Activated CD4-positive, CD25-positive, alpha-beta regulatory T cell treated with anti-CD3 and anti-CD28 coated beads, Interleukin-2, amount 50 U/mL, for 24 hours (primary cell): Measurements from ENCODE around the gene SKAP1.

ENCODE experiments used
- ATAC-seq, 2 donors: fragments of 150-1000 bp; cut with Tn5 transposase; one replicate each; pipeline ENCODE4 v1.10.0; 2021; ENCODE audit warnings: mild to moderate bottlenecking in 1 of 2, moderate library complexity in 1 of 2

SKAP1 gene

DNA sequence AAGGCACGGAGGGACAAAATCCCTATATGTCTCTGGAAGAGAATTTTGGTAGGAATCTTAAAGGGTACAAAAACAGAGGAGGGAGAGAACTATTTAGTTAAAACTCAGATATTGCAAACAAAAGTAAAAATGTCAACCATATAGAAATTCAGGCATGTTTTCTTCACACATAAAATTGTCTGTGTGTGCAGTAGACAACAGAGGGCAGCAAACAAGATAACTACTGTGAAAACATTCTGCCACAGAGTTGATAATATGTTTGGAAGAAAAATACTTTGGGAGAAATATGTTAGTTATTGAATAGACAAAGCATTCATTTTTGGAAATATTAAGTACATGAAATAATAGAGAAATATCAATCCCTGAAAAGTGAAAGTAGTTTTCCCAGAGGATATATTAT, 266.2 kb downstream of the SKAP1 start:
- ATAC-seq, result no peak

DNA sequence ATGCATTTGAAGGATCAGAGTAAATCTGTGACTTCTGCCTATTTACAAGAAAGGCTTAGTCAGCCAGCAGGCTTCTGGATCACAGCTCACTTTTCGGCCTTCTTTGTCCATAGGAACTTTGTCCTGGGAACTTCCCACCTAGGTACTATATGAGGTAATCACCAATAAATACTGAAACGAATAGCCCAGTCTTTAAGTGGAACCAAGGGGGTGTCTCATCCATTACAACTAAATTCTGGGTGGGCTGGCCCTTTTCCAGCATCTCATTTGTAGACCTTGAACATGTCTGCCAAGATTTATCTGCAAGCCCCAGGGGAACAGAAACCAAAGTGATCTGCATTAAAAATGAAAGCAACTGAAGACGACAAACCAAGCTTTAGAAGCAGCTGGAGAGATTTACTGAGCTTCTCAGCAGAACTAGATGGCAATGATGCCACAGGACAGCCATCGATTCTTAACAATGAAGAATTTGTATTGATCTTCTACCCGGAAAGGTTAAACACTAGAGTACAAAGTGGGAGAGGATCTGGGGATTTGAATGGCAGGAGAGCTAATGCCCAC, 267.0 kb downstream of the SKAP1 start:
- ATAC-seq, result no peak

DNA sequence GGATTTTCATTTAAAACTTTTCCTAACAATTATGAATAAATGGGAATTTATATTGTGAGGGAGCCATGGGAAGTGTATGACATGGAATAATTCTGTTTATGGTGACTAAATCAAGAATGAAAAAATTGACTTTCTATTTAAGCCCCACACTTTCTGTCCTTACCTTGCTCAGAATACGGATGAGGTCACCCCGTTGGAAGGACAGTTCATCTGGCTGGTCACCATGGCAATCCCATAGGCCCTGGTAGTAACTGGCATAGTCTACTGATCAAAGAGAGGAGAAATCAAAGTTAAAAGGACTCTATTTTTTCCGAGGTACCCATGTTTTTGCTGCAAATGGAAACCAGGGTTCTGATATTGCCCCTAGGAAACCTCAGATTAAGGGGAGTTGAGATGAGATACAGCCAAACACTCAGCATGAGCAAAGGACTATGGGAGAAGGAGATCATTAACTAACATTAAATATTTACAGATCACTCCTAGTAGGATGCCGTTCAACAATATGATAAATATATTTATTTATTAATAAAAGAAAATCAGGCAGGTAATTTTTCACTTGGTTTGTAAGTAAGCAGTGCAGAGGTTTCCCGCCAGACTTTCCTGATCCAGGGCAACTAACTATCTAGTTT, 267.6 kb downstream of the SKAP1 start:
- no peak for ATAC-seq

DNA sequence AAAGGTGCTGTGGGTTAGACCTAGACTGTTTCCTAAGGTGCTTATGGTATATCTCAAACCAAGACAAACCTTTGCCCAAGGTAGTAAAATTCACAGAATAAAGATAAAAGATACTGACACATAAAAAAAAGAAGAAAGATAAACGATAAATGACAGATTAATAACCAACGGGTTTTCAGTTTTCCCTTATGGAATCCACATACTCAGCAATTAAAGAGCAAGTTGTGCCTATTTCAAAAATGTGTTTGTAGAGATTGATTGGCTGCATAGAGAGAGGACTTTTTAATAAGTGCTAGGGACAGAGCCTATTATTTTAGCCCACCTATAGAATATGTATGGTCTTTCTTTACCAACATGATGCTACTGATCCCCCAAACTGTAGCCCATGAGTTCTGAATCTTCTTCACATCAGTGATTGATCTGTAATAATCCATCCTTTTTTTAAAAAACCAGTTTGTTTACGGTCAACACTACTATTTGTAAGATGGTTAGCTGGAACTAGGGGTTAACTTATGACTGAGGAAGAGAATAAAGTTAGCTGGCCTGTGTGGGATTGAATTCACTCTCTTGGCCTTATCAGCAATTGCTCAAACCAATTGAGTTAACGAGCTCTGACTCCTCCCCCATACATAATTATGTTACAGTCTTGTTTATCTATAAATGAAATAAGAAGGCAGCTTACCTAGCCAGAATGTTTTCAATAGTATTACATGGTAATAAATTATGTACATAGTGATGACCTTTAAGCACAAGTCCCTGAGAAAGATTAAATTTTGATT, 268.7 kb downstream of the SKAP1 start:
- no peak for ATAC-seq

DNA sequence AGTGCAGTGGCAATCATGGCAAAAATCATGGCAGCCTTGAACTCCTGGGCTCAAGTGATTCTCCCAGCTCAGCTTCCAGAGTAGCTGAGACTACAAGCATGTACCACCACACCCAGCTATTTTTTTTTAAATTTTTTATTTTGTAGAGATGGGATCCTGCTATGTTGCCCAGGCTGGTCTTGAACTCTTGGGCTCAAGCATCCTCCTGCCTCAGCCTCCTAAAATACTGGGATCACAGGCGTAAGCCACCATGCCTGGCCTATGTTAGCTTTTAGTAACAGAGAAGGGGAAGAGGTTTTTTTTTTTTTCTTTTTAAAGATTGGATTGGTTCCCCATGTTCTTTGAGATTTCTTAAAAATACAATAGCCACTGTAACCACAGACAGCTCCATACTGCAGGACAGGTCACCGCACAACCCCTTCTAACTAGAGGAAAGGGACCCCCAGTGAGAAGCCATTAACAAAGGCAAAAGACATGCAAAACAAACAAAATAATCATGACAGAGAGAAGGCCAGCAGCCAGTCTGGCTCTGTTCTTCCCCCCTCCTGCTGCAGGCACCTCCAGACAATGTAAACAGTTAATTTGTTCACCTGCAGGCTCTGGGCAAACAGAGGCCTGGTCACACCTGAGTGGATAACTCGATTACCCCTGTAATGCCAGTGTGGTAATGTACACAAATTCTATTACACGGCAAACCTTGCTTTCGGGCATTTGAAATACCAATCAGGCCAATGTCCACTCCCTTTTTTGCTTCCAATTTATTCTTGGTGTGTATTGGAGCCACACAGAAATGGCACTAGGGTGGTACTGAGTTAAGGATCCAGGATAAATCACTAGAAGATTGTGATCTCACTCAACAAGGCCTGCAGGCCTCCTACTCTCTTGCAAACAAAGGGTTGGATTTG, 269.6 kb downstream of the SKAP1 start:
- no peak for ATAC-seq

DNA sequence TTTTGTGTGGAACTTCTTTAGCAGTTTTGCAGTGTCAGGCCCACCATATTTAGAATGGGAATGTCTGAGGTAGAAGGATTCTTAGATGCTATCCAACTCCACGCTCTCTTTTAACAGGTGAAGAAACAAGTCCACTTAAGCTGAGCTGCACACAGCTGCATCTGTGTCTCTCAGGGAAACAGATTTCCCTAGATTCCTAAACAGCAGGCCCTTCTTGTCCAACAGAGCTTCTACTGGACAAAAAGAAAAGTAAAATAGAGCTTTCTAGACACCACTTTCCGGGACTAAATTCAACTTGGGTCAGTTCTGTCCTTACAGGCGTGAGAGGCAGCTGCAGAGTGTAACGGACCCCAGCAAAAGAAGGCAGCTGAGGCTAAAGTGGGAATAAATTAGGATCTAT, 270.8 kb downstream of the SKAP1 start:
- ATAC-seq, result no peak

DNA sequence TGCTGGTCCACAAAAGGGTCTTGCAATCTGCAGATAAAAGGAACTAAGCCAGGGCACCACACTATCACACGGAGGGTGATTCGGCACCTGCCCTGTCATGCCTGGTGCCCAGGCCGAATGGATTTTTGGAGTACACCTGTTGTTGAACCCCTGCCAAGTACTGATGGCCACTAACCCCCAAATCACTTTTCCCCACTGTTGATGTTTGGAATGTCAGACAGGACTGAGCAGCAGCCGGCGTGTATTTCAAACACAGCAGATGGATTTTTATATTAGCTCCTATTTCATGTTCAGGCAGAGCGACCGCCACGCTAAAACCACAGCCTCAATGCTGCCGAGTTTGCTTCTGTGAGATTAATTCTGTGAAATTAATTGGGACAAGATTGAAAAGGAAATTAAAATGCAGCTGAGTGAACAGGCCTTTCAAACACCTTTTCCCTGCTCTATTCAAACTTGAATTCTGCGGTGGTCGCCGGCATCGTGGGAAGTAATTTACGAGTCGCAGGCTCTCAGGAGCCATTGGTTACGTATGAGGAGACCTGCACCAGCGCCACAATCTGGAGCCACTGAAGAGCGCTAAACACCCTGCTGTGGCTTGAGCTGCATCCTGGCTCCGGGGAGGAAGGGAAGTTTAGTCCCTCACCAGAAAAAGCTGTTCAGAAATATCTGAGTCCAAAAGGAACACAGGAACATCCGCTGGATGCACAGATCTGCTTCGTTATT, 274.0 kb downstream of the SKAP1 start:
- no peak for ATAC-seq

DNA sequence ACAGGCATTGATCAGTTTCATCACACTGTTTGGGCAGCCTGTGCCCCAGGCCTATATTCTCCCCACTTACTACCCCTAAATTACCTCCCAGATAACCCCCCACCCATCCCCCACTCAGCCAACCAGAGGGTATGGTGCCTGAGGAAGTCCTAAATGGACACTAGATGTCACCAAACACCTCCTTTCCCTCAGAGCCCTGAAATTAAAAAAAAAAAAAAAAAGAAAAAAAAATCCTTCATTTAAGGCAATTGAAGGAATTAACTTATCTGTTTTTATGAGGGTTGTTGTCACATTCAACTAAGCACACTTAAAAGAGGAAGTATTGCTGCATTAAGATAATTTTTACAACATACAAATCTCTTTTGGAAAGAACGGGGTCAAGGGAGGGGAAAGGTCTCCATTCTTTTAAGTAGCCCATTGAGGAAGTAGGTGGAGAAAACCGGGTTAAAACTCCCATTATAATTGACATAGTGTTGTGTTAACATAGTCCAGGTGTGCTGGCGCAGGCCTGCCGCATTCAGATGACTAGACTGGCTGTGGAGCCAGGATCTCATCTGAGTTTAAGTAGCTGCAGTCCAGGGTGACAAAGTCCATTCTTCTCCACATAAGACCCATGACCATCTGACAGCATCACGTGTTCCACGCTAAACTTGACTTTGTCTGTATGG, 276.2 kb downstream of the SKAP1 start:
- ATAC-seq, result no peak

DNA sequence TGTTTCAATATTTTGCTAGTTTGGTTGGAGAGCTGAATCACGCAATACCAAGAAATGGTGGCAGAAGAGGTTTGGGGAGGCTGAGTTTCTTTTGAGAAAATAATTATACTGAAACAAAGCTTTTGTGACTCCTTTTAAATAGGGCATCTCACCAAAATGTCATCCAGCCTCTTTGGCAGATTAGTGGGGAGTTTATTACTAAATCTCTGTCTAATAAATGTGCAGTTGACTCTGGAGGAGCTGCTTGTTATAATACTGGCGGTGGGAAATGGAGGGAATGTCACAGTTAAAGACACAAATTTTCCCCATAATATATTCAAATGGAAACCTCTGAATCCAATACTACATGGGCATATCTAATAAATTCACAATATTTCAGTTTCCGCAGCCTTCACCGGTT, 277.7 kb downstream of the SKAP1 start:
- ATAC-seq, result no peak

DNA sequence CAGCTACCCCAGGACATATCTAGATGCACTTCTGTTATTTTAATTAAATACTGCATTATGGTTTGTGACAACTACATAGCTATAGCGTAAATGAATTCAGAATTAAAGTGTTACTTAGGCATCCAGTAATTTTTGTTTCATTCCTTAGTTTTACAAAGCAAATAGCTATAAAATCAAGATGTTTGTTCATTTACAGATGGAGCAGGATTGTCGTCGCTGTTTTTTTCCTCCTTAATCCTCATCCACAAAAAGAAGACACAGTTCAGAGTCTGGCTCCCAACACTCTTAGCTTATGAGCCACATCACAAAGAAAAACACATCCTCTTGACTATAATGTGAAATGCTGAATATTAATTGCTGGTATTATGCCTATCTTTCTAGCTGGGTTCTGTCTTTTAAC, 278.8 kb downstream of the SKAP1 start:
- ATAC-seq, result no peak

DNA sequence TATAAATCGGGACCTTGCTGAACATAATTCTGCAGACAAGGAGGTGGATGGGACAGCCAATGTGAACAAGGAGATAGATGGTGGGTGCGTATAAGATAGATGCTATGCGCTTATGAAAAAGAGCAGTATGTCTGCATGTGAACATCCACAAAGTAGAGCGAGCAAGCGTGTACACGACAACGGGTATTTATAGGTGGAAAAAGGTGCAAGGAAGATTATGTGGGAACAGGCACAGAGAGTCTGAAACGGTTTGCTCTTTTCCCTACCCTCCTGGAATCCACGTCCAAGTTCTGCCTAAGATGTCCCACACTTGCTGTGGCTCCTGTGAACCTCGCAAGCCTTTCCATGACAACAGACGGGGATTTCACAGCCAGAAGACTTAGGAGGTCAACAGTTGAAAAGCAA, 279.4 kb downstream of the SKAP1 start:
- no peak for ATAC-seq

DNA sequence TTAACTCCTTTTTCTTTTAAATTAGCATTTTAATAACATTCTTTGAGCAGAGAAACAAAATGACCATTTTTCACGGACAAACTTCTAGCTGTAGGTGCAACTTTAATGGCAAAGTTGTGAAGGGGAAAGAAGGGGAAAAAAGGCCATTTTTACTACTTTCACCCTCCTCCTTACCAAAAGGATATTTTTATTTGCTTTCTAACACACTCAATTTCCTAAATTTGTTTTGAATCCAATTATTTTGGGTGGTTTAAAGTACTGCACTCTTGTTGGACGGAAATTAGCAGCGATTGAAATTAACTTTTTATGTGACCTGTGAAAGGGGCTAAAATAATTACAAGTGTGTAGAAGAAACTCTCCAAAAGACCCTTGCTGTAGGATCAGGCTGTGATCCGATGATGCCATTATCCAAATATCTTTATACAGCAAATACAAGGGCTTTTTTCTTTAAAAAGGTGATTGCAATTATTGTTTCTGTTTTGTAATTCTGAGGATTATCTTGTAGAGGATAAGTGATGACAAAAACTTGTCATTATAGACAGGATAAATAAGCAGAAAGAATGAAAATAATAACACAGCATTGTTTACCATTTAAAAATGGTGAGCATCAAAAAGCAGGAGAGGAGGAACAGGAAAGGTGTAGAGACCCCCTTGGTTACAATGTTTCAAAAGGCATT, 280.1 kb downstream of the SKAP1 start:
- ATAC-seq, result no peak

DNA sequence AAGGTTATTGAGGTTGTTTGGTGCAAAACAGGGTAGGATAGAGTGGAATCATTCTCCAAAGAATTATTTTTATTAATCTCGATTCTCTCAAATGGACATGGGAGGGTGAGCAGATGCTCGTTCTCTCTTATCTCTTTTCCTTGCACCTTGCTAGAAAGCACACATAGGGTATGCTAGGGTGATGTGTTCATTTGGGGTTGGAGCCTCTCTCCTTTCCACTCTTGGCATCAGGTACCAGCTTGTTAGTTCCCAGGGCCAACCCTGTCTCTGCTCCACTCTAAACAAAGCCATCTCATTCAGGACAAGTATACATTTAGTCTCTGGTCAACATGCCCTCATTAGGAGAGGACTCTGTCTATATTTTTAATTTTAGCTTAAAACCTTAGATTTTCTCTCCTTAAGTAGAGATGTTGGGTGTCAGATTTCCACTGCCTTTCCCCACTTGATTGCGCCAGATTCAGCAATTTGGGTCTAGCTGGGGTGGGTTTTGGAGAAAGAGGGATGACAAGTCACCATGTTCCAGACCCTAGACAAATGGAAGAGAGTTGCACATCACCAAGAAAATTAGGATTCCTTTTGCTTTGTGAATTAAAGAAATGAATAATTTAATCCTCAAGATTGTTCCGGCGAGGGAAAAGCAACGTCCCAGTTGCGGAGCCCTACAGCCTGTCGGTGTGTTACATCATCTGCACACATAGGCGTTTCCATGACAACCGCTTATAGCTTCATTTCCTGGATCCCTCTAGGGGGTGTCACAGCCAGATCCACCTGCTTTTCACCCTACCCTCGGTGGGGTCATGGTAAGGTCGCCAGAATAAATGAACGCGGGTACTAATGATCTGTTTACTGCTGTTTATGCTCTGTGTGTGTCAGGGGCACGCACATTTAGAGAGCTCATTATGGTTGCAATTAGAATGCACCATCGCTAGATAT, 280.9 kb downstream of the SKAP1 start:
- ATAC-seq, result no peak

DNA sequence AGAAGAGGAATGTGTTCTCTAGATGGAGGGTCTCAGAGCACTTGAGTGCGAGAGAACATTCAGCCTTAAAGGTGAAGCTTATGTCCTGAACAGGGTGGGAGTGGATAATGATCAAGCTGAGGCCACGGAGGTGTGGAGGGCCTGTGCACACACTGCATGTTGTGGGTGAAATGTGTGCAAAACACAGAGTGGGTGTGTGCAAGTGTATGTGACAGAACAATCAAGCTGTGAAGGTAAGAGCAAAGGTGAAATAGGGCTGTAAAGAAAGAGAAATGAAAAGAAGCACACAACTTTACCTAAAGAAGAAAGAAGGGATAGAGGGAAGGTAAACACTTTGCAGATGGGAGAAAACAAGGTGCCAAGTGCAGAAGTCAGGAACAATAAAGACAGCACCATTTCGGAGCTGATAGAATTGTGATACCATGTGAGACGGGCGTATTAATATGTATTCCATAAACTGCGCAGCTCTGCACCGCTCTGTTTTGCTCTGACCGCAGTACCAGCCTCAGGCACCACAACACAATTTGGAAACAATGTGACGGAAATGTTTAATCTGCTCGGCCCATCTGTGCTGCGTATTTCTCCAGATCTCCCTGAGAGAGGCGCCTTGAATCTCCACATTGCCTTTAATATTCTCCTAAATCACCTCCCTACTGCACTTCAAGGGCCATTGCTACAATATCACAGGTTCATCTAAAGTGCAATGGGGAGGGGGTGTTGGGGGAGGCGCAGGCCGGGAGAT, 281.8 kb downstream of the SKAP1 start:
- no peak for ATAC-seq

DNA sequence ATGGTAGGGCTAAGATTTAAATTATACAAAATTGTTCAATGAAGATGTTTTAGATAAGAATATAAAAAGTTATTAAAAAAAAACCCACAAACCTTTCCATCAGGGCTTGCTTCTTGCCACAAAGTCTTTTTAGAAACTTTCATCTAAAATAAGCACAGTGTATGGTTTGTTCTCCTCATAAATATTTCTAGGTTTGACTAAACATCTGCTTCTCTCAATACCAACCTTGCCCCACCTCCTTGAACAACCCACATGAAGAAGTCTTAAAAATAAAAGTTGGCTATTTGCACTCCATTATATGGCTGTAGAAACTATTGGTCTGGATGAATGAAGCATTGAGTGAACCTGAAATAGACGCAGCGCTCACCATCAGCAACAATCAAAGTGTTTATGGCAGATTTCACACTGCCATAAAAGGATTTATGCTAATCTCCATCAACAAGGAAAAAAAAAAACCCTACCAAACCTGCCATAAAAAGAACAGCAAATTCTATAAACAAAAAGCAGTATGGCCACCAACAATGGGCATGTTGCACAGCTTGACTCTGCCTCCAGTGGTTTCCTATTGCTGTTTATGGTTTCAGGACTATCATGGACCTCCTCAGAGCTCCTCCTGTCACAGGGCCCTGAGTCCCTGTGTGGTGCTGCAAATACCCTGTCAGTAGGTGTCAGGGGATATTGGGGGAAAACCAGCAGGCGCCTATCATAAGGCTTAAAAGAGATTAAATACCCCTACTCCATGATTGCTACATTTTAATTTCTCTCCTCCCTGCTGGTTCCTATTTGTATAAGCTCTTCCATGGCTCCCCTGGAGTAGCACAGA, 284.8 kb downstream of the SKAP1 start:
- no peak for ATAC-seq

DNA sequence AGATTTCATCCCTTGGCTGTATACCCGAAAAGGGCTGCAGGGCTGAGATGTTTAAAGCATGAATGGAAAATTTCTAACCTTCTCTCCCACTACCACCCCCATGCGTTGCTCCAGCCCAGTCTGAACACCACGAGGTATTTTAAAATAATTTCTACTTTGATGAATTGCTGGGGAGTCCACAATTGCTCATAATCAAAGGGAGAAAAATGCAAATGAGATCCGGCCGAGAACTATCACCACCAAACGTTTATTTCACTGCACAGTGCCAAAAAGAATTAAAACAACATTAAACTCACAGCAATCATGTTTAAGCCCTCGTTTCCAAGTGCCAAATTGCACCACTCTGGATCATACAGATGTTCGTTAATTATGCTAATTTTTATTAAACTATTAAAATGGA, 285.8 kb downstream of the SKAP1 start:
- no peak for ATAC-seq

DNA sequence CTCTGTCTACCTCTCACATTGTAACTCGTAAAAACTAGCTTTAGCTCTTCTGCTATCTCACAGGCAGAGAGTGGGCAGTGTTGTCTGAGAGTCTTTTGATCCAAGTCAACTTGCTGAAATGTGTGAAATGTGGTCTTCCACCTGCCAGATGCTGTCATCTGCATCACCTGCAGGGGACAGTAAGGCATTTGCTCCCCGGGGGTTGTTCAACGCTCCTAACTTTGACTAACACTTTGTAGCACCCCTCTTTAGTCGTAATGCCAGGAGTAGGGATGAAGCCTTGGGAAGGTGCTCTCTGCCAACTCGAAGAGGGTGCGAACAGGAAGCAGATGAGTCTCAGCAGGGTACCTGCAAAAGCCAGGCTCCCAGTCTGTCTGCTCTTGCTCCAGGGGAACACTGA, 286.4 kb downstream of the SKAP1 start:
- no peak for ATAC-seq

DNA sequence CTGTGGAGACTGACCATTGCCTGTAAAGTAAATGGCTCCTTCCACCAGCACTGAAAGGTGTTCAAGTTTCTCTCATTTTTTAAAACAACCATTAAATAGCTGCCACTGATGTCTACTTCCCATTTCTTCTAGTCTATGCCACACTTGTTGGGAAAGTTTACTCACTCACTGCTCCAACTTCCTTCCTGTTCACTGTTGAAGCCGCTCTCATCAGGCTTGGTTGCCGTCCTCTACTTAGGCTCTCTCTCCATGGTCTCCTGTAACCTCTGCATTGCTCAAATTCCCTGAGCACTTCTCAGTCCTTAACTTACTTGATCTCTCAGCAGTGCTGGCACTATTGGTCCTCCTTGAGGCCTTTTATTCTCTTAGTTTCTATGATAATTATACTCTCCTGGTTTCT, 290.1 kb downstream of the SKAP1 start:
- ATAC-seq, result no peak

DNA sequence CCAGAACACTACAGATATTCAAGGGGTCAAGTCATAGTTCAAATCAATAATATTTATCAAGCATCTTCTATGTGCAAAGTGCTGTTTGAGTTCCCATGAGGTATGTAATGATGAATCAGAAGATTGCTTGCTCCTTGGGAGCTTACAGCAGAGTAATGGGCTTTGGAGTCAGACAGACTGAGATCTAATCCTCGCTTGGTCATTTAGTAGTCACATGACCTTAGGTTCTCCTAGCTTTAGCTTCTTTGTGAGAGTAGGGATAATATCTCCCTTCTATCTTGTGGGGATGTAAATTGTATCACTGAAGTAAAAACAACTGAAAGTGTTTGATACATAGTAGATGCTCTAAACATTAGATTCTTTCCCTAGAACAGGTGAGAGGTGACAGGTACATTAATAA, 292.4 kb downstream of the SKAP1 start:
- ATAC-seq, result no peak
